Measurements from ENCODE around the gene RBM33. TPM values are rescaled to one million over a fixed set of nuclear protein-coding genes. Genes with fewer than 3 reads are reported as not detected.

Gene RBM33
- polyA plus RNA-seq, 1 experiment = 5.0 TPM

DNA sequence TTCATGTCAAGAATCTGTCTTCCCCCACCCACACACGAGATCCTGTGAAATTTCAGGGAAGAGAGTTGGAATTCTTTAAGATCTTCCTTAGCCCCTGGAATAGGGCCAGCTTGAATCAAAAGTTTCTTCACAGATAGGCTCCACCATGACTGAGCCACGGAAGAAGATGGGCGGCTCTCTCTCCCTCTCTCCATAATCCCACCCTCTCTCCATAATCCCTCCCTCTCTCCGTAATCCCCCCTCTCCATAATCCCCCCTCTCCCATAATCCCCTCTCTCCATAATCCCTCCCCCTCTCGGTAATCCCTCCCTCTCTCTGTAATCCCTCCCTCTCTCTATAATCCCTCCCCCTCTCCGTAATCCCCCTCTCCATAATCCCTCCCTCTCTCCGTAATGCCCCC is 147.4 kb downstream of the RBM33 start:
- H3K27me3 ChIP-seq (ENCODE audit: control insufficient read depth, insufficient read depth, low read length) = no peaks in the 10 kb centered on the region
- no peaks in the 10 kb centered on the region for H3K36me3 ChIP-seq (ENCODE audit: control insufficient read depth, insufficient read depth, low read length)
- CTCF ChIA-PET = no interaction called here
- TF ChIP-seq, protein P1, sequence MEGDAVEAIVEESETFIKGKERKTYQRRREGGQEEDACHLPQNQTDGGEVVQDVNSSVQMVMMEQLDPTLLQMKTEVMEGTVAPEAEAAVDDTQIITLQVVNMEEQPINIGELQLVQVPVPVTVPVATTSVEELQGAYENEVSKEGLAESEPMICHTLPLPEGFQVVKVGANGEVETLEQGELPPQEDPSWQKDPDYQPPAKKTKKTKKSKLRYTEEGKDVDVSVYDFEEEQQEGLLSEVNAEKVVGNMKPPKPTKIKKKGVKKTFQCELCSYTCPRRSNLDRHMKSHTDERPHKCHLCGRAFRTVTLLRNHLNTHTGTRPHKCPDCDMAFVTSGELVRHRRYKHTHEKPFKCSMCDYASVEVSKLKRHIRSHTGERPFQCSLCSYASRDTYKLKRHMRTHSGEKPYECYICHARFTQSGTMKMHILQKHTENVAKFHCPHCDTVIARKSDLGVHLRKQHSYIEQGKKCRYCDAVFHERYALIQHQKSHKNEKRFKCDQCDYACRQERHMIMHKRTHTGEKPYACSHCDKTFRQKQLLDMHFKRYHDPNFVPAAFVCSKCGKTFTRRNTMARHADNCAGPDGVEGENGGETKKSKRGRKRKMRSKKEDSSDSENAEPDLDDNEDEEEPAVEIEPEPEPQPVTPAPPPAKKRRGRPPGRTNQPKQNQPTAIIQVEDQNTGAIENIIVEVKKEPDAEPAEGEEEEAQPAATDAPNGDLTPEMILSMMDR (IDR thresholded peaks at IDR 0.05; ENCODE audit: insufficient read depth, low read depth, low read length) = no peak
- POLR2A ChIA-PET = no interaction called here
- H3K4me3 ChIP-seq (ENCODE audit: low read depth, low read length) = no peak overlapping the region
- no peak for DNase-seq (ENCODE audit: low read depth)

DNA sequence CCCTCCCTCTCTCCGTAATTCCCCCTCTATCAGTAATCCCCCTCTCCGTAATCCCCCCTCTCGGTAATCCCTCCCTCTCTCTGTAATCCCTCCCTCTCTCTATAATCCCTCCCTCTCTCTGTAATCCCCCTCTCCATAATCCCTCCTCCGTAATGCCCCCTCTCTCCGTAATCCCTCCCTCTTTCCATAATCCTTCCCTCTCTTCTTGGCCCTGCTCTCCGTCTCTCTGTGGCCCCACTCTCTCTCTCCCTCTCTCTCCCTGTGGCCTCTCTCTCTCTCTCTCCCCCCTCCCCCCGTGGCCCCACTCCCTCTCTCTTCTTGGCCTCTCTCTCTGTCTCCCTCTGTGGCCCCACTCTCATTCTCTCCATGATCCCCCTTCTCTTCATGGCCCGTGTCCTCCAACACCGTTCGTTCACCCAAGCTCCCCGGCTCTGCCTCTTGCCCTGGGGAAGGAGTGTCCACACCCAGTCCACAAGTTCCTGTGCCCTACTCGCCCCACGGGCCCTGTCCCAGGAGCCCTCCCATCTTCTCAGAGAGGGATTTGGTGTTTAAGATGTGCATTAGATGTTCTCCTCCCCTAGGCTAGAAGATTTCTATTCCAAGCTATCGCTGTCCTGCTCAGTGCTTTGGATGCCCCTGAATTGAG is 148.0 kb downstream of the RBM33 start:
- H3K36me3 ChIP-seq (ENCODE audit: control insufficient read depth, insufficient read depth, low read length) = no peaks in the 10 kb centered on the region
- ChIA-PET POLR2A (no interaction called here), CTCF (no interaction called here)
- no peaks in the 10 kb centered on the region for H3K27me3 ChIP-seq (ENCODE audit: control insufficient read depth, insufficient read depth, low read length)
- no peak overlapping the region for H3K4me3 ChIP-seq (ENCODE audit: low read depth, low read length)
- DNase-seq (ENCODE audit: low read depth) = no peak
- TF ChIP-seq, protein P1 (IDR thresholded peaks at IDR 0.05; ENCODE audit: insufficient read depth, low read depth, low read length) = no peak

DNA sequence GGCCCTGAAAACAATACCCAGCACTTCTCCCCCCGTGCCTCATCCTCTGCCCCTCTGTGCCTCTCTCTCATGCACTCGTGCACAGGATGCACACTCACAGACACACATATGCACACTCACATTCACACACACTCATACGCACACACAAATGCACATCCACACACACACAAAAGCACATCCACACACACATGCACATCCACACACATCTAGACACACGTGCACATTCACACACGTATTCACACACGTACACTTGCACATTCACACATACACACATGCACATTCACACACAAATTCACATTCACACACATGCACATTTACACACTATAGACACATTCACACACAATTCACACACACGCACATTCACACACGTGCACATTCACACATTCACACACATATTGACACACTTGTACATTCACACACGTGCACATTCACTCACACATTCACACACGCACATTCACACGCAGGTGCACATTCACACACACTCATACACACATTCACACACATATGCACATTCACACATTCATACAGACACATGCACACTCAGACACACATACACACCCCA is 148.6 kb downstream of the RBM33 start:
- ChIA-PET CTCF (no interaction called here), POLR2A (no interaction called here)
- H3K36me3 ChIP-seq (ENCODE audit: control insufficient read depth, insufficient read depth, low read length) = no peaks in the 10 kb centered on the region
- H3K4me3 ChIP-seq (ENCODE audit: low read depth, low read length) = no peak overlapping the region
- DNase-seq (ENCODE audit: low read depth) = no peak
- H3K27me3 ChIP-seq (ENCODE audit: control insufficient read depth, insufficient read depth, low read length) = no peaks in the 10 kb centered on the region
- TF ChIP-seq, protein P1 (IDR thresholded peaks at IDR 0.05; ENCODE audit: insufficient read depth, low read depth, low read length) = no peak

DNA sequence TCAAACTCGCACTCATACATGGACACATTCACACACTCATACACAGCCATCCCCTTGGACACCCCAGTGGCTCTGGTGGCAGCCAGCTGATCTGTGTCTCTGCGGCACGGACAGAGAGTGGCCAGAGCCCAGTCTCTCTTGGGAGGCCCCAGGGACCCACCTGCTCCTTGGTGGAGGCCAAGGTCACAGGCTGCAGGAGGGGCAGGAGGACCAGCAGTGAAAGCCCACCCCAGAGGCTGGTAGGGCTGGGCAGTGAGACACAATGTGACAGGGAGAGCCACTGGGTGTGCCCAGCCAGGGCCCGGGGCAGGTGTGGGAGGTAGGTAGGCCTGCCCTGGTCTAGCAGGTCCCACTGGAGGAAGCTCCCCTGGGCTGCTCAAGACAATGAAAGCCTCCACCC is 149.3 kb downstream of the RBM33 start:
- ChIA-PET CTCF (interaction anchor here (1.0 kb wide), 1 partner anchor 19 kb away, joined by 3 read pairs; the partner anchor contains the start of gene SHH), POLR2A (no interaction called here)
- Histone ChIP-seq H3K27me3 (ENCODE audit: control insufficient read depth, insufficient read depth, low read length) (no peaks in the 10 kb centered on the region), H3K36me3 (ENCODE audit: control insufficient read depth, insufficient read depth, low read length) (no peaks in the 10 kb centered on the region), H3K4me3 (ENCODE audit: low read depth, low read length) (no peak overlapping the region)
- DNase-seq (ENCODE audit: low read depth) = no peak
- TF ChIP-seq, protein P1 (IDR thresholded peaks at IDR 0.05; ENCODE audit: insufficient read depth, low read depth, low read length) = no peak

DNA sequence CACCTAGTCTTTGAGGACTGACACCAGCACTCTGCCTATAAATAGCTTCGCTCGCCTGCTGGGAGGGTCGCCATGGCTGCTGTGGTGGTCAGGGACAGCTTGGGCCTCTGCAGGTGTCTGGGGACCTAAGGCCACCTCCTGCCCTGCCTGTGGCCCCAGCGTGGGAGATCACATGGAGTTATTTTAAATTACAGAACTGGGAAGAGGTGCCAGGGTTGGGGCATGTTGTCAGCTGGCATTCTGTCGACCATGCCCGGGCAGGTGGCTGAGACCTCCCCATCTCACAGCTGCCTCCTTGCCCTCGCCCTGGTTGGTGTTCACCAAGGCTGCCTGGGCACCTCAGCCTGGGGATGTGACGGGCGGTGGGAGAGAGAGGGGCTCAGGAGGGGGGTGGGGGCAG is 149.7 kb downstream of the RBM33 start:
- POLR2A ChIA-PET = no interaction called here
- CTCF ChIA-PET = interaction anchor here (1.0 to 1.4 kb wide), 2 partner anchors 9 to 18 kb away, joined by 3 to 4 read pairs; partner anchors contain the start of gene SHH
- TF ChIP-seq, protein P1 (IDR thresholded peaks at IDR 0.05; ENCODE audit: insufficient read depth, low read depth, low read length) = no peak
- no peak for DNase-seq (ENCODE audit: low read depth)
- no peak overlapping the region for H3K4me3 ChIP-seq (ENCODE audit: low read depth, low read length)
- H3K36me3 ChIP-seq (ENCODE audit: control insufficient read depth, insufficient read depth, low read length) = no peaks in the 10 kb centered on the region
- H3K27me3 ChIP-seq (ENCODE audit: control insufficient read depth, insufficient read depth, low read length) = no peaks in the 10 kb centered on the region
